Skeletal muscle satellite cell (primary cell): ENCODE results near the gene MRPS11. TPM values are rescaled to one million over a fixed set of nuclear protein-coding genes. Genes with fewer than 3 reads are reported as not detected.
A peak's percentile ranks its signal among the peaks of the same experiment; 100 is the strongest.
"Not testable (repeated sequence)": the region's sequence is repeated elsewhere in the genome, so short reads cannot be mapped to it uniquely, and the experiment has no call there.

Source experiments
- H3K27me3 ChIP-seq: 2 replicates; pipeline ENCODE4 v1.7.0; 2013; ENCODE audit warnings: low read length; ENCODE audit not compliant: control insufficient read depth, insufficient read depth
- H3K36me3 ChIP-seq: 2 replicates; pipeline ENCODE4 v1.7.0; 2013; ENCODE audit warnings: mild to moderate bottlenecking, control low read depth, low read length; ENCODE audit not compliant: insufficient read depth
- H3K4me1 ChIP-seq: 2 replicates; pipeline ENCODE4 v1.7.0; 2013; ENCODE audit warnings: low read length; ENCODE audit not compliant: control insufficient read depth, insufficient read depth
- H3K4me2 ChIP-seq: 2 replicates; pipeline ENCODE4 v1.7.0; 2013; ENCODE audit warnings: mild to moderate bottlenecking, low read length
- H3K4me3 ChIP-seq: 2 replicates; pipeline ENCODE4 v1.7.0; 2013; ENCODE audit warnings: low read length
- H3K9ac ChIP-seq: 2 replicates; pipeline ENCODE4 v1.7.0; 2013; ENCODE audit warnings: mild to moderate bottlenecking, low read depth, low read length, moderate library complexity
- H3K9me3 ChIP-seq: replicated peaks from 2 replicates; pipeline ENCODE4 v1.7.0; 2013; ENCODE audit warnings: mild to moderate bottlenecking, control low read depth, low read length
- total RNA-seq: library from RNA; depleted of rRNA; stranded (reverse); fragments of >200 nt; gene quantifications from 2 replicates; pipeline ENCODE4 v1.2.3, GENCODE V29; 2012; rRNA removed

MRPS11 gene
- 40.0 and 41.1 TPM in 2 replicates for total RNA-seq

GRCh38 chr15:88467073-88467934, at the start of gene MRPS11, which contains the start of gene MRPL46:
Gene MRPS11 (plus strand): TSS chr15:88467708. CDS start chr15:88467718, 10 bp downstream.
Gene MRPL46 (minus strand): TSS chr15:88467388. CDS start chr15:88467377, 11 bp downstream.
- Histone ChIP-seq H3K4me3 (peak within 1 kb of the TSS; percentile 89), H3K27me3 (no peaks in the 10 kb centered on the region), H3K9me3 (no peaks in the 10 kb centered on the region)

GRCh38 chr15:88419830-88420229, 47.7 kb upstream of the MRPS11 start:
- H3K9ac ChIP-seq: no peak overlapping the region
- no peak overlapping the region for H3K4me3 ChIP-seq
- no peaks in the 10 kb centered on the region for H3K9me3 ChIP-seq
- no peaks in the 10 kb centered on the region for H3K36me3 ChIP-seq
- no peaks in the 10 kb centered on the region for H3K4me1 ChIP-seq
- H3K4me2 ChIP-seq: no peak overlapping the region
- H3K27me3 ChIP-seq: peaks cover 10% of the 10 kb centered on the region

More at GRCh38 chr15:88467073-88467934, at the start of gene MRPS11, which contains the start of gene MRPL46:
- peak within 1 kb of the TSS; percentile 84 for H3K4me2 ChIP-seq
- peaks cover 25% of the 10 kb centered on the region for H3K36me3 ChIP-seq
- peaks cover 19% of the 10 kb centered on the region for H3K4me1 ChIP-seq
- peak within 1 kb of the TSS; percentile 93 for H3K9ac ChIP-seq

GRCh38 chr15:88423331-88423730, 44.2 kb upstream of the MRPS11 start:
- no peaks in the 10 kb centered on the region for H3K4me1 ChIP-seq
- no peak overlapping the region for H3K4me2 ChIP-seq
- H3K4me3 ChIP-seq: no peak overlapping the region
- H3K9ac ChIP-seq: no peak overlapping the region
- no peaks in the 10 kb centered on the region for H3K36me3 ChIP-seq
- no peaks in the 10 kb centered on the region for H3K9me3 ChIP-seq
- peaks cover 25% of the 10 kb centered on the region for H3K27me3 ChIP-seq

- H3K36me3 ChIP-seq: no peaks in the 10 kb centered on the region
- H3K4me2 ChIP-seq: no peak overlapping the region
- H3K4me1 ChIP-seq: no peaks in the 10 kb centered on the region
- H3K9ac ChIP-seq: no peak overlapping the region
- H3K9me3 ChIP-seq: no peaks in the 10 kb centered on the region
- no peak overlapping the region for H3K4me3 ChIP-seq
- H3K27me3 ChIP-seq: peaks cover 35% of the 10 kb centered on the region
Measured at GRCh38 chr15:88426304-88426703, 41.2 kb upstream of the MRPS11 start.

- Histone ChIP-seq H3K36me3 (no peaks in the 10 kb centered on the region), H3K4me3 (no peak overlapping the region), H3K4me2 (no peak overlapping the region), H3K9me3 (no peaks in the 10 kb centered on the region), H3K27me3 (peaks cover 35% of the 10 kb centered on the region), H3K9ac (no peak overlapping the region), H3K4me1 (no peaks in the 10 kb centered on the region)
Measured at GRCh38 chr15:88428053-88428452, 39.5 kb upstream of the MRPS11 start.

GRCh38 chr15:88428805-88429605, 38.5 kb upstream of the MRPS11 start:
- Histone ChIP-seq H3K4me2 (no peak overlapping the region), H3K27me3 (peaks cover 35% of the 10 kb centered on the region), H3K4me3 (no peak overlapping the region), H3K9me3 (no peaks in the 10 kb centered on the region), H3K4me1 (no peaks in the 10 kb centered on the region), H3K36me3 (no peaks in the 10 kb centered on the region), H3K9ac (no peak overlapping the region)

GRCh38 chr15:88430051-88430450, 37.5 kb upstream of the MRPS11 start:
- Histone ChIP-seq H3K36me3 (no peaks in the 10 kb centered on the region), H3K9ac (no peak overlapping the region), H3K4me3 (no peak overlapping the region), H3K4me2 (no peak overlapping the region), H3K4me1 (no peaks in the 10 kb centered on the region), H3K27me3 (peaks cover 35% of the 10 kb centered on the region), H3K9me3 (no peaks in the 10 kb centered on the region)

- Histone ChIP-seq H3K9ac (no peak overlapping the region), H3K36me3 (no peaks in the 10 kb centered on the region), H3K27me3 (peaks cover 33% of the 10 kb centered on the region), H3K4me1 (no peaks in the 10 kb centered on the region), H3K4me3 (no peak overlapping the region), H3K9me3 (no peaks in the 10 kb centered on the region), H3K4me2 (no peak overlapping the region)
Measured at GRCh38 chr15:88431441-88431840, 36.1 kb upstream of the MRPS11 start.

- Histone ChIP-seq H3K4me2 (no peak overlapping the region), H3K9ac (no peak overlapping the region), H3K36me3 (no peaks in the 10 kb centered on the region), H3K4me3 (no peak overlapping the region), H3K27me3 (peaks cover 22% of the 10 kb centered on the region), H3K4me1 (no peaks in the 10 kb centered on the region), H3K9me3 (no peaks in the 10 kb centered on the region)
Measured at GRCh38 chr15:88433046-88433685, 34.3 kb upstream of the MRPS11 start.

GRCh38 chr15:88434106-88434505, 33.4 kb upstream of the MRPS11 start:
- H3K4me3 ChIP-seq, H3K4me2 ChIP-seq, H3K9me3 ChIP-seq, H3K9ac ChIP-seq, H3K36me3 ChIP-seq, H3K4me1 ChIP-seq: not testable (repeated sequence)
- peaks cover 15% of the 10 kb centered on the region for H3K27me3 ChIP-seq

- H3K4me1 ChIP-seq: peaks cover 2% of the 10 kb centered on the region
Measured at GRCh38 chr15:88438181-88438580, 29.3 kb upstream of the MRPS11 start.

More at GRCh38 chr15:88438181-88438580, 29.3 kb upstream of the MRPS11 start:
- no peak overlapping the region for H3K9ac ChIP-seq
- no peaks in the 10 kb centered on the region for H3K9me3 ChIP-seq
- no peak overlapping the region for H3K4me2 ChIP-seq
- H3K36me3 ChIP-seq: no peaks in the 10 kb centered on the region
- peaks cover 19% of the 10 kb centered on the region for H3K27me3 ChIP-seq
- H3K4me3 ChIP-seq: no peak overlapping the region
